T-cell (primary cell): Measurements from ENCODE around the gene GNAS. TPM values are rescaled to one million over a fixed set of nuclear protein-coding genes. Genes with fewer than 3 reads are reported as not detected.
A peak's percentile ranks its signal among the peaks of the same experiment; 100 is the strongest.

Source experiments
- ATAC-seq, 4 experiments: fragments of 200-7000 bp in 3 of 4; fragments of 150-1000 bp in 1 of 4; cut with Tn5 transposase; replicated peaks in 1 of 4; 1 replicate in 3 of 4; 2 replicates in 1 of 4; pipeline ENCODE4 v1.10.0; 2021; ENCODE audit warnings: moderate library complexity in 3 of 4, mild to moderate bottlenecking in 2 of 4, moderate number of reproducible peaks in 1 of 4
- CTCF ChIA-PET, 2 donors: fragments of 300-600 bp; sonication (Branson Sonifier 250); formaldehyde crosslinking; loops; one replicate each; lab custom pipeline; 2022; ENCODE audit warnings: antibody characterized with exemption in 2 of 2; lab: Charles Lee
- POLR2A ChIA-PET, 2 donors: fragments of 300-600 bp; sonication (Branson Sonifier 250); formaldehyde crosslinking; loops; one replicate each; lab custom pipeline; 2022; ENCODE audit warnings: antibody characterized with exemption in 2 of 2; lab: Charles Lee
- DNase-seq, 35 experiments: peaks; one replicate each; pipeline versions ENCODE4 v3.0.0 to v3.0.0-alpha.2; 2013 to 2023
- H3K27ac ChIP-seq: one replicate; pipeline ENCODE4 v1.5.1; 2013; ENCODE audit warnings: low read length
- H3K27me3 ChIP-seq, 2 experiments: replicated peaks in 1 of 2; 1 replicate in 1 of 2; 2 replicates in 1 of 2; pipeline versions ENCODE4 v1.6.1 to v1.7.0; 2013; ENCODE audit warnings: low read length in 1 of 2, mixed read lengths in 1 of 2; ENCODE audit not compliant: control insufficient read depth in 2 of 2, insufficient read depth in 2 of 2; ENCODE audit errors: extremely low read depth in 1 of 2
- H3K36me3 ChIP-seq, 2 donors: 1 replicate in 1 of 2; 2 replicates in 1 of 2; pipeline versions ENCODE4 v1.6.1 to v1.7.0; 2013; ENCODE audit warnings: low read length in 1 of 2; ENCODE audit not compliant: control insufficient read depth in 2 of 2, insufficient read depth in 1 of 2; ENCODE audit errors: extremely low read depth in 1 of 2
- H3K4me1 ChIP-seq, 2 experiments: 1 replicate in 1 of 2; 2 replicates in 1 of 2; pipeline versions ENCODE4 v1.6.1 to v1.7.0; 2013; ENCODE audit warnings: low read length in 2 of 2, mixed read lengths in 1 of 2; ENCODE audit not compliant: insufficient read depth in 2 of 2, control insufficient read depth in 1 of 2; ENCODE audit errors: extremely low read depth in 1 of 2
- H3K4me3 ChIP-seq, 2 donors: 1 replicate in 1 of 2; 2 replicates in 1 of 2; pipeline versions ENCODE4 v1.5.1 to v1.7.0; 2013; ENCODE audit warnings: mild to moderate bottlenecking in 2 of 2, low read length in 1 of 2, moderate library complexity in 1 of 2; ENCODE audit not compliant: control insufficient read depth in 1 of 2; ENCODE audit errors: extremely low read depth in 1 of 2
- H3K9me3 ChIP-seq: 2 replicates; pipeline ENCODE4 v1.7.0; 2013
- H3K27ac Mint-ChIP-seq, 2 donors: one replicate each; pipeline ENCODE4 v1.8.0; 2020 to 2021; ENCODE audit warnings: mild to moderate bottlenecking in 2 of 2, mixed read lengths in 2 of 2
- H3K27me3 Mint-ChIP-seq, 2 donors: one replicate each; pipeline ENCODE4 v1.8.0; 2021 to 2022; ENCODE audit warnings: mixed read lengths in 2 of 2
- H3K36me3 Mint-ChIP-seq: one replicate; pipeline ENCODE4 v1.8.0; 2021; ENCODE audit warnings: mixed read lengths
- H3K4me1 Mint-ChIP-seq, 3 donors: one replicate each; pipeline ENCODE4 v1.8.0; 2020 to 2022; ENCODE audit warnings: mixed read lengths in 3 of 3, mild to moderate bottlenecking in 1 of 3
- H3K4me3 Mint-ChIP-seq, 3 donors: one replicate each; pipeline ENCODE4 v1.8.0; 2020 to 2022; ENCODE audit warnings: mild to moderate bottlenecking in 3 of 3, mixed read lengths in 3 of 3, moderate library complexity in 3 of 3
- H3K9me3 Mint-ChIP-seq, 3 donors: one replicate each; pipeline ENCODE4 v1.8.0; 2020 to 2022; ENCODE audit warnings: mixed read lengths in 3 of 3
- WGBS: methylation state at CpG from one replicate; pipeline ENCODE4 v1.1.5; 2013; ENCODE audit warnings: missing lambda C conversion rate; ENCODE audit not compliant: insufficient coverage; 5-methylcytosine and 5-hydroxymethylcytosine counted together
- total RNA-seq, 35 experiments: library from RNA in 6 of 35; stranded (reverse) in 6 of 35; fragments of 120-200 nt in 1 of 35; gene quantifications; one replicate each; pipeline versions ENCODE4 v1.2.1 to v1.2.4 and lab custom pipeline; 2013 to 2026

The GNAS gene
- total RNA-seq, 5 donors from 2014 or later (not counting 1 experiment from before 2014, with no cell fraction given), result 578 to 855 (median 640) TPM

GRCh38 chr20:58845706-58846105 lies 6.8 kb upstream of the GNAS start:
- no peak for ATAC-seq
- no peak overlapping the region for H3K27ac Mint-ChIP-seq
- Histone ChIP-seq H3K9me3 (no peaks in the 10 kb centered on the region), H3K27ac (no peak overlapping the region), H3K36me3 (no peaks in the 10 kb centered on the region), H3K4me3 (no peak overlapping the region), H3K4me1 (peaks cover 0 to 7% of the 10 kb centered on the region in 2 experiments), H3K27me3 (peaks cover 8 to 40% of the 10 kb centered on the region in 2 experiments)
- DNase-seq, result no peak
- ChIA-PET POLR2A (no interaction called here), CTCF (interaction anchor here in 1 of 2 donors (0.6 kb wide), 1 partner anchor 11 kb away, joined by 4 read pairs; no protein-coding TSS in a partner anchor)
- peaks cover 10 to 21% (median 10%) of the 10 kb centered on the region in 3 donors for H3K4me1 Mint-ChIP-seq
- H3K36me3 Mint-ChIP-seq, result no peaks in the 10 kb centered on the region
- H3K9me3 Mint-ChIP-seq, result no peaks in the 10 kb centered on the region
- 89% methylated on average over 3 of the region's 3 CpGs for WGBS
- H3K4me3 Mint-ChIP-seq, result no peak overlapping the region
- peaks cover 12 to 70% of the 10 kb centered on the region in 2 donors for H3K27me3 Mint-ChIP-seq

- Histone ChIP-seq H3K27ac (no peak overlapping the region), H3K27me3 (peaks cover 8 to 42% of the 10 kb centered on the region in 2 experiments), H3K4me3 (no peak overlapping the region), H3K4me1 (peaks cover 0 to 24% of the 10 kb centered on the region in 2 experiments), H3K36me3 (no peaks in the 10 kb centered on the region), H3K9me3 (no peaks in the 10 kb centered on the region)
- no CpG with 5 or more reads among the region's 2 CpGs for WGBS
- H3K4me1 Mint-ChIP-seq, result peaks cover 15 to 30% (median 17%) of the 10 kb centered on the region in 3 donors
- no peak overlapping the region for H3K27ac Mint-ChIP-seq
- CTCF ChIA-PET, result interaction anchor here (0.6 to 1.0 kb wide), 2 partner anchors 11 to 202 kb away, joined by 3 read pairs; no protein-coding TSS in a partner anchor
- no peaks in the 10 kb centered on the region for H3K36me3 Mint-ChIP-seq
- DNase-seq (no peak), ATAC-seq (no peak)
- peaks cover 12 to 74% of the 10 kb centered on the region in 2 donors for H3K27me3 Mint-ChIP-seq
- POLR2A ChIA-PET, result no interaction called here
- no peak overlapping the region for H3K4me3 Mint-ChIP-seq
- no peaks in the 10 kb centered on the region for H3K9me3 Mint-ChIP-seq
These were observed 5.1 kb upstream of the GNAS start for GRCh38 chr20:58847463-58847862.

GRCh38 chr20:58850693-58851174 lies 1.8 kb upstream of the GNAS start, which contains the start of gene GNAS-AS1:
GNAS-AS1 (minus strand) TSS chr20:58850902.
- peak within 1 kb of the TSS; percentile 84 to 90 (median 85) for H3K4me3 Mint-ChIP-seq
- Histone ChIP-seq H3K4me3 (peak within 1 kb of the TSS; percentile 51 to 62), H3K27me3 (peaks cover 0 to 60% of the 10 kb centered on the region in 2 experiments), H3K9me3 (no peaks in the 10 kb centered on the region), H3K4me1 (peaks cover 0 to 51% of the 10 kb centered on the region in 2 experiments), H3K27ac (no peak within 1 kb of the TSS), H3K36me3 (no peaks in the 10 kb centered on the region)
- H3K27ac Mint-ChIP-seq, result no peak within 1 kb of the TSS
- CTCF ChIA-PET, result interaction anchor here in 1 of 2 donors (0.6 kb wide), 1 partner anchor 14 kb away, joined by 3 read pairs; no protein-coding TSS in a partner anchor
- peaks cover 19 to 43% (median 27%) of the 10 kb centered on the region in 3 donors for H3K4me1 Mint-ChIP-seq
- WGBS, result 36% methylated on average over 17 of the region's 25 CpGs
- peak; percentile 79 to 90 (median 84) for ATAC-seq
- H3K36me3 Mint-ChIP-seq, result no peaks in the 10 kb centered on the region
- no peaks in the 10 kb centered on the region for H3K9me3 Mint-ChIP-seq
- POLR2A ChIA-PET, result no interaction called here
- peak; percentile 48 to 82 (median 74) for DNase-seq
- peaks cover 13 to 66% of the 10 kb centered on the region in 2 donors for H3K27me3 Mint-ChIP-seq

- no peak overlapping the region for H3K27ac Mint-ChIP-seq
- peaks cover 19 to 68% of the 10 kb centered on the region in 2 donors for H3K27me3 Mint-ChIP-seq
- H3K4me1 ChIP-seq, result peaks cover 0 to 55% of the 10 kb centered on the region in 2 experiments
- POLR2A ChIA-PET, result no interaction called here
- peak overlapping the region; percentile 51 to 62 for H3K4me3 ChIP-seq
- no peak overlapping the region for H3K27ac ChIP-seq
- H3K27me3 ChIP-seq, result peaks cover 0 to 64% of the 10 kb centered on the region in 2 experiments
- 48% methylated on average over 33 of the region's 41 CpGs for WGBS
- H3K36me3 ChIP-seq, result no peaks in the 10 kb centered on the region
- peak overlapping the region; percentile 84 to 90 (median 85) for H3K4me3 Mint-ChIP-seq
- peak in 1 of 35 experiments; percentile 10 for DNase-seq
- CTCF ChIA-PET, result interaction anchor here (0.6 to 0.9 kb wide), 2 partner anchors 12 to 13 kb away, joined by 3 to 4 read pairs; no protein-coding TSS in a partner anchor
- H3K9me3 ChIP-seq, result no peaks in the 10 kb centered on the region
- H3K9me3 Mint-ChIP-seq, result no peaks in the 10 kb centered on the region
- peak in 2 of 4 experiments; percentile 9 to 22 for ATAC-seq
- peaks cover 24 to 47% (median 33%) of the 10 kb centered on the region in 3 donors for H3K4me1 Mint-ChIP-seq
- H3K36me3 Mint-ChIP-seq, result no peaks in the 10 kb centered on the region
These were observed 1.1 kb upstream of the GNAS start for GRCh38 chr20:58851221-58851968.

GRCh38 chr20:58851969-58852458 lies 502 bp upstream of the GNAS start:
- no peaks in the 10 kb centered on the region for H3K36me3 ChIP-seq
- Mint-ChIP-seq H3K36me3 (no peaks in the 10 kb centered on the region), H3K4me1 (peaks cover 24 to 47% (median 33%) of the 10 kb centered on the region in 3 donors), H3K27ac (no peak overlapping the region), H3K9me3 (no peaks in the 10 kb centered on the region), H3K27me3 (peaks cover 25 to 72% of the 10 kb centered on the region in 2 donors), H3K4me3 (peak overlapping the region; percentile 84 to 90 (median 85))
- ChIA-PET CTCF (interaction anchor here in 1 of 2 donors (0.9 kb wide), 1 partner anchor 11 kb away, joined by 4 read pairs; no protein-coding TSS in a partner anchor), POLR2A (interaction anchor here in 1 of 2 donors (0.7 kb wide), 1 partner anchor 48 kb away, joined by 6 read pairs; no protein-coding TSS in a partner anchor)
- peaks cover 0 to 65% of the 10 kb centered on the region in 2 experiments for H3K27me3 ChIP-seq
- no peak overlapping the region for H3K27ac ChIP-seq
- no peaks in the 10 kb centered on the region for H3K9me3 ChIP-seq
- WGBS, result 48% methylated on average over 10 of the region's 23 CpGs
- H3K4me3 ChIP-seq, result peak overlapping the region; percentile 51 to 62
- no peak for DNase-seq
- H3K4me1 ChIP-seq, result peaks cover 0 to 55% of the 10 kb centered on the region in 2 experiments
- ATAC-seq, result no peak

- Mint-ChIP-seq H3K9me3 (no peaks in the 10 kb centered on the region), H3K27ac (no peak overlapping the region), H3K27me3 (peaks cover 32 to 67% of the 10 kb centered on the region in 2 donors), H3K4me3 (peak overlapping the region in 1 of 3 donors; percentile 72), H3K36me3 (no peaks in the 10 kb centered on the region), H3K4me1 (peaks cover 19 to 36% (median 25%) of the 10 kb centered on the region in 3 donors)
- ChIA-PET CTCF (interaction anchor here in 1 of 2 donors (0.6 kb wide), 1 partner anchor 369 kb away, joined by 3 read pairs; no protein-coding TSS in a partner anchor), POLR2A (no interaction called here)
- H3K36me3 ChIP-seq, result no peaks in the 10 kb centered on the region
- H3K9me3 ChIP-seq, result no peaks in the 10 kb centered on the region
- peaks cover 4 to 62% of the 10 kb centered on the region in 2 experiments for H3K27me3 ChIP-seq
- WGBS, result 63% methylated on average over 6 of the region's 6 CpGs
- no peak overlapping the region for H3K4me3 ChIP-seq
- H3K27ac ChIP-seq, result no peak overlapping the region
- H3K4me1 ChIP-seq, result peaks cover 0 to 55% of the 10 kb centered on the region in 2 experiments
- ATAC-seq (no peak), DNase-seq (no peak)
These were observed 950 bp downstream of the GNAS start for GRCh38 chr20:58853466-58853865.
